WTC11 (cell line): ENCODE results near the gene CARMIL1. TPM values are rescaled to one million over a fixed set of nuclear protein-coding genes. Genes with fewer than 3 reads are reported as not detected.

Experiments
- ATAC-seq: fragments of 200-7000 bp; cut with Tn5 transposase; 2 replicates; pipeline ENCODE4 v1.10.0; 2021; ENCODE audit warnings: mild to moderate bottlenecking, moderate library complexity
- CTCF ChIA-PET: fragments of 300-600 bp; sonication (Branson Sonifier 250); formaldehyde crosslinking; loops from one replicate; lab custom pipeline; 2021; ENCODE audit warnings: antibody characterized with exemption; lab: Charles Lee
- POLR2A ChIA-PET: fragments of 350-600 bp; sonication (Branson Sonifier 250); formaldehyde crosslinking; loops from one replicate; lab custom pipeline; 2021; ENCODE audit warnings: antibody characterized with exemption; lab: Charles Lee
- DNase-seq: peaks from one replicate; pipeline ENCODE4 v3.0.0; 2021; ENCODE audit warnings: low spot score
- H3K27ac Mint-ChIP-seq: 2 replicates; pipeline ENCODE4 v1.8.0; 2021; ENCODE audit warnings: mixed read lengths
- H3K27me3 Mint-ChIP-seq: 2 replicates; pipeline ENCODE4 v1.8.0; 2021; ENCODE audit warnings: low read depth, mild to moderate bottlenecking, moderate library complexity, mixed read lengths
- H3K36me3 Mint-ChIP-seq: 2 replicates; pipeline ENCODE4 v1.8.0; 2021; ENCODE audit warnings: mixed read lengths
- H3K4me1 Mint-ChIP-seq: 2 replicates; pipeline ENCODE4 v1.8.0; 2022; ENCODE audit warnings: mixed read lengths
- H3K4me3 Mint-ChIP-seq: 2 replicates; pipeline ENCODE4 v1.8.0; 2021; ENCODE audit warnings: mild to moderate bottlenecking, moderate library complexity, mixed read lengths
- H3K9me3 Mint-ChIP-seq: 2 replicates; pipeline ENCODE4 v1.8.0; 2021; ENCODE audit warnings: mixed read lengths
- FOXP1 ChIP-seq: sonication (generic); formaldehyde crosslinking; IDR thresholded peaks from 2 replicates; pipeline ENCODE4 v1.8.0; 2022; ENCODE audit warnings: missing genetic modification reagents, mild to moderate bottlenecking, moderate library complexity, borderline replicate concordance
- IRF2 ChIP-seq: sonication (generic); formaldehyde crosslinking; IDR thresholded peaks from 2 replicates; pipeline ENCODE4 v1.8.0; 2022; ENCODE audit warnings: low read depth, missing genetic modification reagents, borderline replicate concordance
- NR3C1 ChIP-seq: sonication (generic); formaldehyde crosslinking; conservative IDR thresholded peaks from 2 replicates; pipeline ENCODE4 v1.8.1; 2023; ENCODE audit warnings: low read depth, mild to moderate bottlenecking, missing genetic modification reagents
- RORB ChIP-seq: fragments of 250-450 bp; sonication (Bioruptor Pico); IDR thresholded peaks from 2 replicates; pipeline ENCODE4 v1.9.0; 2021; ENCODE audit warnings: mild to moderate bottlenecking
- SOX15 ChIP-seq: fragments of 250-450 bp; sonication (Bioruptor Pico); IDR thresholded peaks from 2 replicates; pipeline ENCODE4 v1.9.0; 2021; ENCODE audit warnings: mild to moderate bottlenecking
- SP1 ChIP-seq: sonication (generic); formaldehyde crosslinking; conservative IDR thresholded peaks from 2 replicates; pipeline ENCODE4 v1.8.1; 2022; ENCODE audit warnings: missing genetic modification reagents
- TP53 ChIP-seq: sonication (generic); formaldehyde crosslinking; IDR thresholded peaks from 2 replicates; pipeline ENCODE4 v1.8.1; 2023; ENCODE audit warnings: mild to moderate bottlenecking, missing genetic modification reagents
- ZNF219 ChIP-seq: sonication (generic); formaldehyde crosslinking; IDR thresholded peaks from 2 replicates; pipeline ENCODE4 v1.8.0; 2023; ENCODE audit warnings: missing genetic modification reagents, mild to moderate bottlenecking, borderline replicate concordance
- ZNF423 ChIP-seq: fragments of 250-450 bp; sonication (Bioruptor Pico); IDR thresholded peaks from 2 replicates; pipeline ENCODE4 v2.1.2; 2022; ENCODE audit warnings: mild to moderate bottlenecking, moderate library complexity
- total RNA-seq: library from RNA; stranded (reverse); gene quantifications from 3 replicates; pipeline ENCODE4 v1.2.3, GENCODE V29; 2021
- TF ChIP-seq, protein P1 (sequence below): sonication (generic); formaldehyde crosslinking; conservative IDR thresholded peaks from 2 replicates; pipeline ENCODE4 v1.8.1; 2023; ENCODE audit warnings: mild to moderate bottlenecking, low read depth, missing genetic modification reagents, moderate library complexity
- TF ChIP-seq, protein P2 (sequence below): fragments of 250-450 bp; sonication (Bioruptor Pico); IDR thresholded peaks from 2 replicates; pipeline ENCODE4 v1.9.0; 2021; ENCODE audit warnings: mild to moderate bottlenecking
- TF ChIP-seq, protein P3 (sequence below): sonication (generic); formaldehyde crosslinking; IDR thresholded peaks from 2 replicates; pipeline ENCODE4 v1.8.1; 2023; ENCODE audit warnings: mild to moderate bottlenecking, missing genetic modification reagents, borderline replicate concordance
- TF ChIP-seq, protein P4 (sequence below): sonication (generic); formaldehyde crosslinking; IDR thresholded peaks from 2 replicates; pipeline ENCODE4 v1.8.1; 2023; ENCODE audit warnings: mild to moderate bottlenecking, missing genetic modification reagents, moderate library complexity
- TF ChIP-seq, protein P5 (sequence below): fragments of 250-450 bp; sonication (Bioruptor Pico); conservative IDR thresholded peaks from 2 replicates; pipeline ENCODE4 v1.9.0; 2021; ENCODE audit warnings: mild to moderate bottlenecking
- TF ChIP-seq, protein P6 (sequence below): sonication (generic); formaldehyde crosslinking; IDR thresholded peaks from 2 replicates; pipeline ENCODE4 v1.8.0; 2022; ENCODE audit warnings: mild to moderate bottlenecking, missing genetic modification reagents
- TF ChIP-seq, protein P7 (sequence below): sonication (generic); formaldehyde crosslinking; IDR thresholded peaks from 2 replicates; pipeline ENCODE4 v1.8.1; 2022; ENCODE audit warnings: low read depth, mild to moderate bottlenecking, moderate library complexity, missing genetic modification reagents, borderline replicate concordance
- TF ChIP-seq, protein P8 (sequence below): sonication (generic); formaldehyde crosslinking; IDR thresholded peaks from 2 replicates; pipeline ENCODE4 v1.8.1; 2023; ENCODE audit warnings: mild to moderate bottlenecking, missing genetic modification reagents, moderate library complexity

Gene CARMIL1
- total RNA-seq, 1 experiment from 2014 or later = 36.2 TPM

DNA sequence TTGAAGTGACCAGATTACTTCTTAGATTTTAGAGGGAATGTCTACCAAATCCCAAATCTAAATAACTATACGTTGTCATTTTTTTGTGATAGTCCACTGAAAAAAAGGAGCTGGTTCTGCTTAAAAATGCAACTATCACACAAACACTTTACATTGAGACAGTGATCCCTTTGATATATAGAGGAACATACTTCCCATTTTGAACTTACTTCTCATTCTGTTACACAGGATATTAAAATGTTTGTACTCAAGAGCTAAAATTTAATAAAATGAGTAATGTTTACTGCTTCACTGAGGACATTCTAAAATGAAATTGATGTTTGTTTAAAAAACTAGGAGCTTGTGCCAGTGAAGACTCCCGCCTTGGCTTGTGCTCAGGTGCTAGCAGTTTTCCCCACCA, 174.1 kb downstream of the CARMIL1 start:
- CTCF ChIA-PET = interaction anchor here (0.9 kb wide), 1 partner anchor 188 kb away, joined by 4 read pairs; no protein-coding TSS in a partner anchor
- no peak for DNase-seq
- POLR2A ChIA-PET = interaction anchor here (0.6 kb wide), 1 partner anchor 650 kb away, joined by 3 read pairs; no protein-coding TSS in a partner anchor
- ATAC-seq = no peak
- peaks cover 36% of the 10 kb centered on the region for H3K4me1 Mint-ChIP-seq
- H3K27me3 Mint-ChIP-seq = no peaks in the 10 kb centered on the region
- no peak overlapping the region; the same call in 1 of the 2 replicates for H3K27ac Mint-ChIP-seq
- no peaks in the 10 kb centered on the region for H3K36me3 Mint-ChIP-seq
- no peak for TF ChIP-seq FOXP1 (CRISPR knock-in tag)
- TF ChIP-seq, all 79 proteins: peak for 0
- no peak overlapping the region for H3K4me3 Mint-ChIP-seq
- no peaks in the 10 kb centered on the region for H3K9me3 Mint-ChIP-seq

DNA sequence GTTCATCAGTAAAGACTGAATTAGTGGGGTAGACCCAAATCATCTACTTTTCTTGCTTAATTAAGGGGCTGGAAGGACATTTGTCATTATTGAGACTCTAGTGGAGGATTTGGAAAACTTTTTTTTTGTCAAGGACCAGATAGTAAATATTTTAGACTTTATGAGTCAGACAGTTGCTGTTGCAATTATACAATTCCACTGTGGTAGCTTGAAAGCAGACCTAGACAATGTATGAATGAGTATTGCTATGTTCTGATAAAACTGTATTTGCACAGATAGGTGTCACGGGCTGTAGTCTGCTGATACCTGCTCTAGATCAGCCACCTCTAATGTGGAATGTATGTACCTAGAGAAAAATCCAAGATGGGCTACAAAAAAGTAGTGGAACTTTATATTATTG, 175.0 kb downstream of the CARMIL1 start:
- CTCF ChIA-PET = no interaction called here
- H3K27ac Mint-ChIP-seq = no peak overlapping the region
- H3K27me3 Mint-ChIP-seq = no peaks in the 10 kb centered on the region
- DNase-seq (no peak), ATAC-seq (no peak)
- H3K4me3 Mint-ChIP-seq = no peak overlapping the region
- peaks cover 27% of the 10 kb centered on the region for H3K4me1 Mint-ChIP-seq
- H3K9me3 Mint-ChIP-seq = no peaks in the 10 kb centered on the region
- no peaks in the 10 kb centered on the region for H3K36me3 Mint-ChIP-seq
- TF ChIP-seq, protein P1, sequence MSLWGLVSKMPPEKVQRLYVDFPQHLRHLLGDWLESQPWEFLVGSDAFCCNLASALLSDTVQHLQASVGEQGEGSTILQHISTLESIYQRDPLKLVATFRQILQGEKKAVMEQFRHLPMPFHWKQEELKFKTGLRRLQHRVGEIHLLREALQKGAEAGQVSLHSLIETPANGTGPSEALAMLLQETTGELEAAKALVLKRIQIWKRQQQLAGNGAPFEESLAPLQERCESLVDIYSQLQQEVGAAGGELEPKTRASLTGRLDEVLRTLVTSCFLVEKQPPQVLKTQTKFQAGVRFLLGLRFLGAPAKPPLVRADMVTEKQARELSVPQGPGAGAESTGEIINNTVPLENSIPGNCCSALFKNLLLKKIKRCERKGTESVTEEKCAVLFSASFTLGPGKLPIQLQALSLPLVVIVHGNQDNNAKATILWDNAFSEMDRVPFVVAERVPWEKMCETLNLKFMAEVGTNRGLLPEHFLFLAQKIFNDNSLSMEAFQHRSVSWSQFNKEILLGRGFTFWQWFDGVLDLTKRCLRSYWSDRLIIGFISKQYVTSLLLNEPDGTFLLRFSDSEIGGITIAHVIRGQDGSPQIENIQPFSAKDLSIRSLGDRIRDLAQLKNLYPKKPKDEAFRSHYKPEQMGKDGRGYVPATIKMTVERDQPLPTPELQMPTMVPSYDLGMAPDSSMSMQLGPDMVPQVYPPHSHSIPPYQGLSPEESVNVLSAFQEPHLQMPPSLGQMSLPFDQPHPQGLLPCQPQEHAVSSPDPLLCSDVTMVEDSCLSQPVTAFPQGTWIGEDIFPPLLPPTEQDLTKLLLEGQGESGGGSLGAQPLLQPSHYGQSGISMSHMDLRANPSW (CRISPR knock-in tag) = no peak
- TF ChIP-seq RORB (CRISPR knock-in tag) (no peak), TP53 (CRISPR knock-in tag) (no peak), NR3C1 (CRISPR knock-in tag) (no peak)
- POLR2A ChIA-PET = no interaction called here

DNA sequence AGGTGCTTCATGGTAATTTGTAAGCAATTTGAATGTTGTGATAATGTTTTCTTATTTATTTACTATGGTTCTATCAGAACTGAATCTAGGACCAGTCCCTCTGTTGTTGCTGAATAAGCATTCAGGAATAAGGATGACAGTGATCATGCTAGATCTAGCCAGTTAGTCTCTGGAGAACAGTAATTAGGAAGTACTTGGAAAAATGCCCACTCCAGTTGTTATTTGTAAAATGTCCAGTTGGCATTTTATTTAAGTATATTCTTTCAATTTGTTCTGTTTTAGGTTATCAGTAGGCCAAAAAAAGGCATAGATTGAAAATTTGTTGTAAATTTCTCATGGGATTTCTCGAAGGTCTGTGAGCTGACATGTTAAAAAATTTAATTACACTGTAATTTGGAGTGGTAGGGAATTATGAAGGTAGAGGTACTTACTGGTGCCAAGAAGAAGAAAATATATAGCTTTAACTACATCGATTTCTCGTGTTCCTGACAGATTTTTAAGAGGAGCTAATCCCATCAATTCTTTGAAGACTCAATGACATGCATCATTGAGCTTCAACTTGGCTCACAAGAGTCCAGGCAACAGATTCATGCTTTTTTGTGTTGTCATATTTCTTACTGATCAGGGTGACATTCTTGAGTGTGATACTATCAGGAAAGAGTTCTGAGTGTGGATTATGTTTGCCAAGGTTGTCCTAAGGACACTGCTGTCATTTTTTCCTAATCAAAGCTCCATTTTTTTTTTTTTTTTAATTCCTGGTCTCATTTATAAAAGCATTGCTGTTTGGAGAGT, 177.3 kb downstream of the CARMIL1 start:
- Mint-ChIP-seq H3K4me1 (peaks cover 17% of the 10 kb centered on the region), H3K36me3 (no peaks in the 10 kb centered on the region), H3K9me3 (no peaks in the 10 kb centered on the region), H3K27ac (no peak overlapping the region), H3K4me3 (no peak overlapping the region), H3K27me3 (no peaks in the 10 kb centered on the region)
- ChIA-PET CTCF (interaction anchor here (0.6 to 0.8 kb wide), 2 partner anchors 191 to 935 kb away, joined by 3 to 5 read pairs; no protein-coding TSS in a partner anchor), POLR2A (interaction anchor here (0.6 to 1.1 kb wide), 2 partner anchors 17 to 177 kb away, joined by 3 to 5 read pairs; partner anchors contain the start of gene CARMIL1)
- ATAC-seq (no peak), DNase-seq (no peak)
- TF ChIP-seq ZNF219 (CRISPR knock-in tag) = no peak
- TF ChIP-seq IRF2 = no peak
- TF ChIP-seq, protein P2, sequence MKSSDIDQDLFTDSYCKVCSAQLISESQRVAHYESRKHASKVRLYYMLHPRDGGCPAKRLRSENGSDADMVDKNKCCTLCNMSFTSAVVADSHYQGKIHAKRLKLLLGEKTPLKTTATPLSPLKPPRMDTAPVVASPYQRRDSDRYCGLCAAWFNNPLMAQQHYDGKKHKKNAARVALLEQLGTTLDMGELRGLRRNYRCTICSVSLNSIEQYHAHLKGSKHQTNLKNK (CRISPR knock-in tag) = no peak
- TF ChIP-seq, protein P3, sequence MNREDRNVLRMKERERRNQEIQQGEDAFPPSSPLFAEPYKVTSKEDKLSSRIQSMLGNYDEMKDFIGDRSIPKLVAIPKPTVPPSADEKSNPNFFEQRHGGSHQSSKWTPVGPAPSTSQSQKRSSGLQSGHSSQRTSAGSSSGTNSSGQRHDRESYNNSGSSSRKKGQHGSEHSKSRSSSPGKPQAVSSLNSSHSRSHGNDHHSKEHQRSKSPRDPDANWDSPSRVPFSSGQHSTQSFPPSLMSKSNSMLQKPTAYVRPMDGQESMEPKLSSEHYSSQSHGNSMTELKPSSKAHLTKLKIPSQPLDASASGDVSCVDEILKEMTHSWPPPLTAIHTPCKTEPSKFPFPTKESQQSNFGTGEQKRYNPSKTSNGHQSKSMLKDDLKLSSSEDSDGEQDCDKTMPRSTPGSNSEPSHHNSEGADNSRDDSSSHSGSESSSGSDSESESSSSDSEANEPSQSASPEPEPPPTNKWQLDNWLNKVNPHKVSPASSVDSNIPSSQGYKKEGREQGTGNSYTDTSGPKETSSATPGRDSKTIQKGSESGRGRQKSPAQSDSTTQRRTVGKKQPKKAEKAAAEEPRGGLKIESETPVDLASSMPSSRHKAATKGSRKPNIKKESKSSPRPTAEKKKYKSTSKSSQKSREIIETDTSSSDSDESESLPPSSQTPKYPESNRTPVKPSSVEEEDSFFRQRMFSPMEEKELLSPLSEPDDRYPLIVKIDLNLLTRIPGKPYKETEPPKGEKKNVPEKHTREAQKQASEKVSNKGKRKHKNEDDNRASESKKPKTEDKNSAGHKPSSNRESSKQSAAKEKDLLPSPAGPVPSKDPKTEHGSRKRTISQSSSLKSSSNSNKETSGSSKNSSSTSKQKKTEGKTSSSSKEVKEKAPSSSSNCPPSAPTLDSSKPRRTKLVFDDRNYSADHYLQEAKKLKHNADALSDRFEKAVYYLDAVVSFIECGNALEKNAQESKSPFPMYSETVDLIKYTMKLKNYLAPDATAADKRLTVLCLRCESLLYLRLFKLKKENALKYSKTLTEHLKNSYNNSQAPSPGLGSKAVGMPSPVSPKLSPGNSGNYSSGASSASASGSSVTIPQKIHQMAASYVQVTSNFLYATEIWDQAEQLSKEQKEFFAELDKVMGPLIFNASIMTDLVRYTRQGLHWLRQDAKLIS (CRISPR knock-in tag) = no peak
- TF ChIP-seq, protein P4, sequence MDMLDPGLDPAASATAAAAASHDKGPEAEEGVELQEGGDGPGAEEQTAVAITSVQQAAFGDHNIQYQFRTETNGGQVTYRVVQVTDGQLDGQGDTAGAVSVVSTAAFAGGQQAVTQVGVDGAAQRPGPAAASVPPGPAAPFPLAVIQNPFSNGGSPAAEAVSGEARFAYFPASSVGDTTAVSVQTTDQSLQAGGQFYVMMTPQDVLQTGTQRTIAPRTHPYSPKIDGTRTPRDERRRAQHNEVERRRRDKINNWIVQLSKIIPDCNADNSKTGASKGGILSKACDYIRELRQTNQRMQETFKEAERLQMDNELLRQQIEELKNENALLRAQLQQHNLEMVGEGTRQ = no peak
- TF ChIP-seq, protein P5, sequence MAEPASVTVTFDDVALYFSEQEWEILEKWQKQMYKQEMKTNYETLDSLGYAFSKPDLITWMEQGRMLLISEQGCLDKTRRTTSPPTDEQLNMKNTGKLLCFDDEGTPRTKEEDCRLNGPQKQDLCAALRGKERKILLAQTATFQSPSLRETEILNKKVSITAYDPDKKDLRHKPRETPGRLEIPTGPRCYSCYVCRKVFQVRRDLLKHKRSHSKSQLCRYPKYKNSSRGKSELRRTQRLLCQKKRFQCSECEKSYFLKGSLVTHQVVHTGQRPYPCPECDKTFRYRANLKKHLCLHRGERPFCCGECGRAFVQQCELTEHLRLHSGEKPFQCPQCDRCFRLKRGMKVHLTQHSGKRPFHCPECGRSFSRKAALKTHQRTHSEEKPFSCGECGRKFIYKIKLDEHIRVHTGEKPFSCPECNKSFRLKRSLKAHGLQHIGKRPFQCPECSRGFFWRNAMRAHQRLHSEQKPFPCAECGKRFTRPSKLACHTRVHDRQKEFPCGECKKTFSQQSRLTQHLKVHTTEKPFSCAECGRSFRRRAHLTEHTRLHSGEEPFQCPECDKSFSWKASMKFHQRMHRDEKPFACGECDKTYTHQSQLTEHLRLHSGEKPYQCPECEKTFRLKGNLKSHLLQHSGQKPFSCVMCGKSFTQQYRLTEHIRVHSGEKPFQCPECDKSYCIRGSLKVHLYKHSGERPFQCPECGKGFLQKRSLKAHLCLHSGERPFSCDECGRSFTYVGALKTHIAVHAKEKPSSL (CRISPR knock-in tag) = no peak
- TF ChIP-seq SP1 = no peak
- TF ChIP-seq, protein P6, sequence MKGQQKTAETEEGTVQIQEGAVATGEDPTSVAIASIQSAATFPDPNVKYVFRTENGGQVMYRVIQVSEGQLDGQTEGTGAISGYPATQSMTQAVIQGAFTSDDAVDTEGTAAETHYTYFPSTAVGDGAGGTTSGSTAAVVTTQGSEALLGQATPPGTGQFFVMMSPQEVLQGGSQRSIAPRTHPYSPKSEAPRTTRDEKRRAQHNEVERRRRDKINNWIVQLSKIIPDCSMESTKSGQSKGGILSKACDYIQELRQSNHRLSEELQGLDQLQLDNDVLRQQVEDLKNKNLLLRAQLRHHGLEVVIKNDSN = no peak
- TF ChIP-seq, protein P7, sequence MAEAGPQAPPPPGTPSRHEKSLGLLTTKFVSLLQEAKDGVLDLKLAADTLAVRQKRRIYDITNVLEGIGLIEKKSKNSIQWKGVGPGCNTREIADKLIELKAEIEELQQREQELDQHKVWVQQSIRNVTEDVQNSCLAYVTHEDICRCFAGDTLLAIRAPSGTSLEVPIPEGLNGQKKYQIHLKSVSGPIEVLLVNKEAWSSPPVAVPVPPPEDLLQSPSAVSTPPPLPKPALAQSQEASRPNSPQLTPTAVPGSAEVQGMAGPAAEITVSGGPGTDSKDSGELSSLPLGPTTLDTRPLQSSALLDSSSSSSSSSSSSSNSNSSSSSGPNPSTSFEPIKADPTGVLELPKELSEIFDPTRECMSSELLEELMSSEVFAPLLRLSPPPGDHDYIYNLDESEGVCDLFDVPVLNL (CRISPR knock-in tag) = no peak
- TF ChIP-seq SOX15 (CRISPR knock-in tag) = no peak
- TF ChIP-seq ZNF423 (CRISPR knock-in tag) = no peak
- TF ChIP-seq, protein P8, sequence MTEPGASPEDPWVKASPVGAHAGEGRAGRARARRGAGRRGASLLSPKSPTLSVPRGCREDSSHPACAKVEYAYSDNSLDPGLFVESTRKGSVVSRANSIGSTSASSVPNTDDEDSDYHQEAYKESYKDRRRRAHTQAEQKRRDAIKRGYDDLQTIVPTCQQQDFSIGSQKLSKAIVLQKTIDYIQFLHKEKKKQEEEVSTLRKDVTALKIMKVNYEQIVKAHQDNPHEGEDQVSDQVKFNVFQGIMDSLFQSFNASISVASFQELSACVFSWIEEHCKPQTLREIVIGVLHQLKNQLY (CRISPR knock-in tag) = no peak
